Endodermal cell (in vitro differentiated cells): ENCODE measurements around the gene FHDC1. TPM values are rescaled to one million over a fixed set of nuclear protein-coding genes. Genes with fewer than 3 reads are reported as not detected.

ENCODE experiments used
- DNase-seq: peaks from one replicate; pipeline ENCODE4 v3.0.0-alpha.2; 2017
- H3K27ac ChIP-seq: 2 replicates; pipeline ENCODE4 v1.5.1; 2013; ENCODE audit warnings: mild to moderate bottlenecking, low read depth, low read length, moderate library complexity
- H3K27me3 ChIP-seq: 2 replicates; pipeline ENCODE4 v1.6.1; 2013; ENCODE audit warnings: mild to moderate bottlenecking, low read length, moderate library complexity; ENCODE audit not compliant: insufficient read depth, control insufficient read depth, poor library complexity, severe bottlenecking
- H3K36me3 ChIP-seq: 2 replicates; pipeline ENCODE4 v1.7.0; 2013; ENCODE audit warnings: mild to moderate bottlenecking, low read length, moderate library complexity; ENCODE audit not compliant: control insufficient read depth, insufficient read depth
- H3K4me1 ChIP-seq: one replicate; pipeline ENCODE4 v1.7.0; 2013; ENCODE audit warnings: low read length; ENCODE audit not compliant: control insufficient read depth, insufficient read depth
- H3K4me3 ChIP-seq: 2 replicates; pipeline ENCODE4 v1.5.1; 2013; ENCODE audit warnings: mild to moderate bottlenecking, low read length, moderate library complexity
- H3K9ac ChIP-seq: 2 replicates; pipeline ENCODE4 v1.6.1; 2013; ENCODE audit warnings: mild to moderate bottlenecking, low read length, moderate library complexity; ENCODE audit not compliant: poor library complexity, severe bottlenecking; ENCODE audit errors: extremely low read depth
- H3K9me3 ChIP-seq: 2 replicates; pipeline ENCODE4 v1.6.1; 2013; ENCODE audit warnings: mild to moderate bottlenecking, low read length, moderate library complexity; ENCODE audit not compliant: control insufficient read depth
- H3K27ac Mint-ChIP-seq: 2 replicates; pipeline ENCODE4 v1.8.0; 2020; ENCODE audit warnings: mixed read lengths
- H3K27me3 Mint-ChIP-seq: 2 replicates; pipeline ENCODE4 v1.8.0; 2021; ENCODE audit warnings: mild to moderate bottlenecking, mixed read lengths; ENCODE audit not compliant: insufficient read depth
- H3K36me3 Mint-ChIP-seq: 2 replicates; pipeline ENCODE4 v1.8.0; 2020; ENCODE audit warnings: low read depth, mixed read lengths
- H3K4me1 Mint-ChIP-seq: 2 replicates; pipeline ENCODE4 v1.8.0; 2020; ENCODE audit warnings: mixed read lengths
- H3K4me3 Mint-ChIP-seq: 2 replicates; pipeline ENCODE4 v1.8.0; 2020; ENCODE audit warnings: mild to moderate bottlenecking, moderate library complexity, mixed read lengths
- H3K9me3 Mint-ChIP-seq: 2 replicates; pipeline ENCODE4 v1.8.0; 2020; ENCODE audit warnings: mild to moderate bottlenecking, mixed read lengths
- CTCF ChIP-seq: fragments of 200-600 bp; sonication (generic); conservative IDR thresholded peaks from 2 replicates; pipeline ENCODE4 v1.5.0; 2021; ENCODE audit warnings: antibody characterized with exemption, mild to moderate bottlenecking
- WGBS, 2 experiments: methylation state at CpG; one replicate each; pipeline versions ENCODE4 v1.1.5 to v1.1.7; 2013; ENCODE audit warnings: missing lambda C conversion rate in 2 of 2, mixed read lengths in 1 of 2; ENCODE audit not compliant: insufficient coverage in 1 of 2, insufficient read length in 1 of 2; 5-methylcytosine and 5-hydroxymethylcytosine counted together
- total RNA-seq, 2 donors: library from RNA; stranded (reverse); fragmentation: NEBNext Ultra II Directional in 1 of 2; extraction: Animal tissue kit (Norgen Biotek cat#: 25700) in 1 of 2; gene quantifications; 2 replicates in 1 of 2; 3 replicates in 1 of 2; pipeline ENCODE4 v1.2.1, GENCODE V29; 2021

The FHDC1 gene
- total RNA-seq, 2 donors from 2014 or later = 2.5 to 7.9 TPM

- no peaks in the 10 kb centered on the region for H3K36me3 Mint-ChIP-seq
- no peaks in the 10 kb centered on the region for H3K9me3 ChIP-seq
- peaks cover 5% of the 10 kb centered on the region for H3K27me3 Mint-ChIP-seq
- H3K36me3 ChIP-seq = no peaks in the 10 kb centered on the region
- no peak overlapping the region for H3K27ac Mint-ChIP-seq
- no peak overlapping the region for H3K9ac ChIP-seq
- H3K27ac ChIP-seq = no peak overlapping the region
- no peaks in the 10 kb centered on the region for H3K27me3 ChIP-seq
- 87% methylated on average over 1 of the region's 1 CpG; no CpG with 5 or more reads in 1 of the 2 experiments for WGBS, 2 experiments
- no peak overlapping the region for H3K4me3 Mint-ChIP-seq
- H3K9me3 Mint-ChIP-seq = no peaks in the 10 kb centered on the region
- DNase-seq = no peak
- peaks cover 28% of the 10 kb centered on the region for H3K4me1 Mint-ChIP-seq
- TF ChIP-seq CTCF = no peak
- no peak overlapping the region for H3K4me3 ChIP-seq
- H3K4me1 ChIP-seq = no peaks in the 10 kb centered on the region
Measured at GRCh38 chr4:153000076-153000420, 63.9 kb downstream of the FHDC1 start.

- Mint-ChIP-seq H3K4me3 (no peak overlapping the region), H3K36me3 (no peaks in the 10 kb centered on the region), H3K9me3 (no peaks in the 10 kb centered on the region), H3K27ac (no peak overlapping the region), H3K4me1 (peaks cover 28% of the 10 kb centered on the region), H3K27me3 (peaks cover 5% of the 10 kb centered on the region)
- no peak overlapping the region for H3K9ac ChIP-seq
- H3K27ac ChIP-seq = no peak overlapping the region
- H3K36me3 ChIP-seq = no peaks in the 10 kb centered on the region
- DNase-seq = no peak
- no peak for TF ChIP-seq CTCF
- no peak overlapping the region for H3K4me3 ChIP-seq
- no peaks in the 10 kb centered on the region for H3K9me3 ChIP-seq
- no peaks in the 10 kb centered on the region for H3K27me3 ChIP-seq
- 83 to 91% methylated on average over 4 to 5 of the region's 5 CpGs for WGBS, 2 experiments
- H3K4me1 ChIP-seq = peaks cover 6% of the 10 kb centered on the region
Measured at GRCh38 chr4:153001626-153002025, 65.5 kb downstream of the FHDC1 start.

- peaks cover 6% of the 10 kb centered on the region for H3K4me1 ChIP-seq
- no peaks in the 10 kb centered on the region for H3K27me3 ChIP-seq
- H3K4me3 ChIP-seq = no peak overlapping the region
- peaks cover 5% of the 10 kb centered on the region for H3K27me3 Mint-ChIP-seq
- H3K4me1 Mint-ChIP-seq = peaks cover 23% of the 10 kb centered on the region
- H3K36me3 ChIP-seq = no peaks in the 10 kb centered on the region
- H3K9me3 ChIP-seq = no peaks in the 10 kb centered on the region
- WGBS, 2 experiments = 42 to 78% methylated on average over 1 to 2 of the region's 2 CpGs
- TF ChIP-seq CTCF = no peak
- no peak overlapping the region for H3K27ac ChIP-seq
- H3K27ac Mint-ChIP-seq = no peak overlapping the region
- H3K36me3 Mint-ChIP-seq = no peaks in the 10 kb centered on the region
- DNase-seq = no peak
- no peak overlapping the region for H3K9ac ChIP-seq
- no peak overlapping the region for H3K4me3 Mint-ChIP-seq
- H3K9me3 Mint-ChIP-seq = no peaks in the 10 kb centered on the region
Measured at GRCh38 chr4:153002110-153002509, 66.0 kb downstream of the FHDC1 start.
